SU-DHL-6 (cell line): ENCODE measurements around the gene SIK3.

Source experiments
- H2AFZ ChIP-seq: fragments of 200-600 bp; sonication (generic); 2 replicates; pipeline ENCODE4 v1.6.1; 2014; ENCODE audit warnings: low read depth, mild to moderate bottlenecking, moderate library complexity, mixed read lengths, antibody characterized with exemption, low read length; ENCODE audit not compliant: severe bottlenecking
- H3F3A ChIP-seq: fragments of 200-600 bp; shearing (Covaris generic); 2 replicates; pipeline ENCODE4 v1.6.0; 2016; ENCODE audit warnings: antibody characterized with exemption, mild to moderate bottlenecking; ENCODE audit not compliant: insufficient read depth
- H3K27ac ChIP-seq: fragments of 200-600 bp; sonication (generic); 2 replicates; pipeline ENCODE4 v1.5.1; 2016; ENCODE audit warnings: low read depth, mild to moderate bottlenecking, low read length, moderate library complexity, mixed read lengths
- H3K27me3 ChIP-seq: fragments of 200-600 bp; sonication (generic), shearing (Covaris generic); 2 replicates; pipeline ENCODE4 v1.6.0; 2014; ENCODE audit warnings: mild to moderate bottlenecking, low read length
- H3K36me3 ChIP-seq: fragments of 200-600 bp; sonication (generic); 2 replicates; pipeline ENCODE4 v1.6.1; 2014; ENCODE audit warnings: mild to moderate bottlenecking, low read length, mixed read lengths
- H3K4me2 ChIP-seq: fragments of 300-600, 200-600 bp; shearing (Covaris generic), sonication (generic); 2 replicates; pipeline ENCODE4 v1.6.0; 2014; ENCODE audit warnings: low read length, low read depth, mild to moderate bottlenecking; ENCODE audit not compliant: poor library complexity, severe bottlenecking
- H3K4me3 ChIP-seq: fragments of 200-600 bp; sonication (generic); 2 replicates; pipeline ENCODE4 v1.5.1; 2014; ENCODE audit warnings: antibody characterized with exemption, low read length, mild to moderate bottlenecking, mixed read lengths; ENCODE audit not compliant: insufficient read depth, poor library complexity, severe bottlenecking
- H3K79me2 ChIP-seq: fragments of 200-600 bp; sonication (generic); 2 replicates; pipeline ENCODE4 v1.6.1; 2014; ENCODE audit warnings: mild to moderate bottlenecking, low read length, moderate library complexity; ENCODE audit not compliant: insufficient read depth
- H3K9ac ChIP-seq: fragments of 200-600 bp; sonication (generic); 2 replicates; pipeline ENCODE4 v1.7.0; 2014; ENCODE audit warnings: mild to moderate bottlenecking, low read length
- H3K9me2 ChIP-seq: fragments of 200-600 bp; sonication (generic); replicated peaks from 2 replicates; pipeline ENCODE4 v1.6.1; 2014; ENCODE audit warnings: low read length; ENCODE audit not compliant: insufficient read depth
- H3K9me3 ChIP-seq: fragments of 200-600 bp; sonication (generic); 2 replicates; pipeline ENCODE4 v1.6.1; 2014; ENCODE audit warnings: low read length, mixed read lengths; ENCODE audit not compliant: insufficient read depth
- H4K20me1 ChIP-seq: fragments of 200-600 bp; sonication (generic); 2 replicates; pipeline ENCODE4 v1.6.1; 2014; ENCODE audit warnings: low read depth, mild to moderate bottlenecking, antibody characterized with exemption, low read length, moderate library complexity, mixed read lengths
- EZH2phosphoT487 ChIP-seq: fragments of 200-600 bp; sonication (generic), shearing (Covaris generic); conservative IDR thresholded peaks from 2 replicates; pipeline ENCODE4 v1.6.1; 2018; ENCODE audit warnings: mild to moderate bottlenecking, antibody characterized with exemption, low read length, moderate library complexity, mixed read lengths
- TF ChIP-seq, protein P1 (sequence below): fragments of 200-600 bp; sonication (generic); IDR thresholded peaks from one replicate; pipeline ENCODE4 v1.5.1; 2017; ENCODE audit warnings: antibody characterized with exemption, mild to moderate bottlenecking, low read length, moderate library complexity; ENCODE audit not compliant: insufficient read depth, poor library complexity, severe bottlenecking

SIK3 gene

DNA sequence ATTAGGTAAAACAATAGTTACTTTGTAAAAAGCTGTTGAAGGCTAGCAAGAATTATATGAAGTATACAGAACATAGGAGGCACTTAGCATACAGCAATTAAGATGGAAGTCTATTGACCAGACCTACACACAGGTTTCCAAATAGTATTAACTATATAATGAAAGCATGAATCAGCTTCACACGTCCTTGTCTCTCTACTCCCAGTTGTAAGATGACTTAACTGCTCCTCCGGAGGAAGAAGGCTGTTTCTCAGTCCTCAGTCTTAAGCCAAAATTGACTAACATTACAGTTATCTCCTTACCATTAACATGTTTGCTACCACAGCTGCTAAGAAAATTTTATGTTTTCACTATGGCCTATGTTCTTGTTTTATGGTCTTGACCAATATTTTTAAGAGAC is 24.7 kb downstream of the SIK3 start:
- Histone ChIP-seq H3K27ac (no peak overlapping the region), H3K36me3 (no peaks in the 10 kb centered on the region), H3K4me3 (no peak overlapping the region), H2AFZ (no peak overlapping the region), H3F3A (no peaks in the 10 kb centered on the region), H3K9me2 (no peaks in the 10 kb centered on the region), H3K9ac (no peak overlapping the region), H3K9me3 (no peaks in the 10 kb centered on the region), H3K27me3 (no peaks in the 10 kb centered on the region), H3K4me2 (no peak overlapping the region), H4K20me1 (peaks cover 15% of the 10 kb centered on the region; the same call in 1 of the 2 replicates), H3K79me2 (peaks cover 38% of the 10 kb centered on the region)
- no peak for TF ChIP-seq EZH2phosphoT487
- TF ChIP-seq, protein P1, sequence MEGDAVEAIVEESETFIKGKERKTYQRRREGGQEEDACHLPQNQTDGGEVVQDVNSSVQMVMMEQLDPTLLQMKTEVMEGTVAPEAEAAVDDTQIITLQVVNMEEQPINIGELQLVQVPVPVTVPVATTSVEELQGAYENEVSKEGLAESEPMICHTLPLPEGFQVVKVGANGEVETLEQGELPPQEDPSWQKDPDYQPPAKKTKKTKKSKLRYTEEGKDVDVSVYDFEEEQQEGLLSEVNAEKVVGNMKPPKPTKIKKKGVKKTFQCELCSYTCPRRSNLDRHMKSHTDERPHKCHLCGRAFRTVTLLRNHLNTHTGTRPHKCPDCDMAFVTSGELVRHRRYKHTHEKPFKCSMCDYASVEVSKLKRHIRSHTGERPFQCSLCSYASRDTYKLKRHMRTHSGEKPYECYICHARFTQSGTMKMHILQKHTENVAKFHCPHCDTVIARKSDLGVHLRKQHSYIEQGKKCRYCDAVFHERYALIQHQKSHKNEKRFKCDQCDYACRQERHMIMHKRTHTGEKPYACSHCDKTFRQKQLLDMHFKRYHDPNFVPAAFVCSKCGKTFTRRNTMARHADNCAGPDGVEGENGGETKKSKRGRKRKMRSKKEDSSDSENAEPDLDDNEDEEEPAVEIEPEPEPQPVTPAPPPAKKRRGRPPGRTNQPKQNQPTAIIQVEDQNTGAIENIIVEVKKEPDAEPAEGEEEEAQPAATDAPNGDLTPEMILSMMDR = no peak

DNA sequence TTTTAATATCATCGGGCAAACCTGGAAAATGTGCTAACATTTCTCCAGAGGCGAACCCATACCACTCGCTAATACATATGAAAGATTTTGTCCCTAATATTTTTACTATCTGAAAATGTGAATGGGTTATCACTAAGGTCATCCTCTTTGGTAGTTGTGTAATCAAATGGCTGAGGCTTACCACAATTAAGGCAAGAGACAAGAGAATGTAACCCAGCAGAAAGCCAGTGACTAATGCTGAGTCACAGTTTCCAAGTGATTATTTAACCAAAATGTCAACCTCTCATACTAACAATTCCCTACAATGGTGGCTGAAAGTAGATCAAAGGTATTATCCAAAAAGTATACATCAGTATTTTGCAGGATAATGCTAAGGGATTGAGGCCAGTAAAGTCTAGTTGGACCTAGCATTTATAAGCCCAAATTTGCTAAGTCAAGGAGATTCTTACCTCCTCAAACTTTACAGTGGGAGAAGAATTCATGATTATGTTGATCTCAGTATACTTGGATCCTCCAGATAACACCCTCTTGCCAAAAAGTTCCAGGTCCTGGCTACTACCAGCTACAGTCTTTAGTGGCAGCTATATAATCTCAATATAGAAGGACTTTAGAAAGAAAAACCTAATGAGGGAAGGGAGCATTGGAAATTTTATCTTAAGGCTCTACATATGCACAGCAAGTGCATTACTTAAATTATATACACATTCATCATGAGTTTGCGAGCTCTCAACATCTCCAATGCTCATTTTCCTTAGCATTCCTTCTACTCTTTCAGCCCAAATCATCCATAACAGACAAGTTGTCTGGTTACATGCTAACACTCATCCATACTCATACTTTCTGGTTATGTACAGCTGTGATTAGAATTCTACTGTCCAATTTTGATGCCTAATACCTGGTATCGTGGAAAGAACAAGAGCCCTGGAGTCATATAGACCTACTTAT is 25.4 kb downstream of the SIK3 start:
- no peak overlapping the region for H2AFZ ChIP-seq
- H3K36me3 ChIP-seq = no peaks in the 10 kb centered on the region
- TF ChIP-seq, protein P1 = no peak
- no peak for TF ChIP-seq EZH2phosphoT487
- peaks cover 36% of the 10 kb centered on the region for H3K79me2 ChIP-seq
- H3K27me3 ChIP-seq = no peaks in the 10 kb centered on the region
- no peak overlapping the region for H3K4me2 ChIP-seq
- no peaks in the 10 kb centered on the region for H3F3A ChIP-seq
- H3K9me3 ChIP-seq = no peaks in the 10 kb centered on the region
- H3K9ac ChIP-seq = no peak overlapping the region
- peaks cover 15% of the 10 kb centered on the region; the same call in 1 of the 2 replicates for H4K20me1 ChIP-seq
- H3K4me3 ChIP-seq = no peak overlapping the region
- no peak overlapping the region for H3K27ac ChIP-seq
- H3K9me2 ChIP-seq = no peaks in the 10 kb centered on the region

DNA sequence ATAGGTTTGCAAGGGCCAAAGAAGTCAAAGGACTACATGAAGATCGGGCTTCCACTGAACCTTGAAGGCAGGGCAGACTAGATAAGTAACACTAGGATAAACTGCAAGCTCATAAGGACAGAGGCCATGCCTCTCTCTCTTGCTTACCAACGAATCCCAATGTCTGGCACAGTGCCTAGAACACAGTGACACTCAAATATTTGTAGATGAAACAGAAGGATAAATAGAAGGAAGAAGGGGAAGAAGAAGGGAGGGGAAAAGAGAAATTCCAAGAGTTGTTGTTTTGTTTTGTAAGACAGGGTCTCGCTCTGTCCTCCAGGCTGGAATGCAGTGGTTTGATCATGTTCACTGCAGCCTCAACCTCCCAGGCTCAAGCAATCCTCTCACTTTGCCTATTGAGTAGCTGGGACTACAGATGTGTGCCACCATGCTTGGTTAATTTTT is 26.9 kb downstream of the SIK3 start:
- H3K9me2 ChIP-seq = no peaks in the 10 kb centered on the region
- no peak overlapping the region for H3K9ac ChIP-seq
- H4K20me1 ChIP-seq = peaks cover 15% of the 10 kb centered on the region; the same call in 1 of the 2 replicates

More for the DNA sequence above, 26.9 kb downstream of the SIK3 start:
- TF ChIP-seq, protein P1 = no peak
- TF ChIP-seq EZH2phosphoT487 = no peak
- no peaks in the 10 kb centered on the region for H3K27me3 ChIP-seq
- no peaks in the 10 kb centered on the region for H3F3A ChIP-seq
- H3K4me3 ChIP-seq = no peak overlapping the region
- H3K27ac ChIP-seq = no peak overlapping the region
- no peaks in the 10 kb centered on the region for H3K36me3 ChIP-seq
- peaks cover 30% of the 10 kb centered on the region for H3K79me2 ChIP-seq
- no peak overlapping the region for H2AFZ ChIP-seq
- H3K9me3 ChIP-seq = no peaks in the 10 kb centered on the region
- no peak overlapping the region for H3K4me2 ChIP-seq
